Esophagus squamous epithelium (tissue), 4 donors: ENCODE results near the gene RALBP1.
"Not testable (repeated sequence)": the region's sequence is repeated elsewhere in the genome, so short reads cannot be mapped to it uniquely, and the experiment has no call there.

ENCODE experiments used
- CTCF ChIP-seq, 6 experiments: fragments of 450-650 bp in 4 of 6; fragments of 200-600 bp in 2 of 6; sonication (generic) in 2 of 6; IDR thresholded peaks; one replicate each; pipeline ENCODE4 v1.5.1; 2016 to 2019; ENCODE audit warnings: antibody characterized with exemption in 6 of 6, mild to moderate bottlenecking in 4 of 6, moderate library complexity in 4 of 6
- POLR2A ChIP-seq, 4 donors: fragments of 450-650 bp; IDR thresholded peaks; one replicate each; pipeline ENCODE4 v1.6.1; 2017; ENCODE audit warnings: antibody characterized with exemption in 4 of 4, mild to moderate bottlenecking in 4 of 4, moderate library complexity in 3 of 4

GRCh38 chr18:9484856-9485255, 9.5 kb downstream of the RALBP1 start:
- TF ChIP-seq CTCF, POLR2A (IDR thresholded peaks at IDR 0.05): not testable (repeated sequence)
